Activated CD4-positive, alpha-beta T cell treated with anti-CD3 and anti-CD28 coated beads, Interleukin-2, amount 10 ng/mL, durations not matched to agents 7 days and 5 days (primary cell): ENCODE results near the gene ZNF322. TPM values are rescaled to one million over a fixed set of nuclear protein-coding genes. Genes with fewer than 3 reads are reported as not detected.
A peak's percentile ranks its signal among the peaks of the same experiment; 100 is the strongest.
"Not testable (repeated sequence)": the region's sequence is repeated elsewhere in the genome, so short reads cannot be mapped to it uniquely, and the experiment has no call there.

ENCODE experiments used
- CTCF ChIA-PET: fragments of 350-600 bp; sonication (Branson Sonifier 250); formaldehyde crosslinking; loops from one replicate; lab custom pipeline; 2021; ENCODE audit warnings: antibody characterized with exemption; lab: Charles Lee
- POLR2A ChIA-PET: fragments of 350-600 bp; sonication (Branson Sonifier 250); formaldehyde crosslinking; loops from one replicate; lab custom pipeline; 2021; ENCODE audit warnings: antibody characterized with exemption; lab: Charles Lee
- DNase-seq: peaks from one replicate; pipeline ENCODE4 v3.0.0-alpha.2; 2020
- H3K27ac Mint-ChIP-seq: one replicate; pipeline ENCODE4 v1.8.0; 2021; ENCODE audit warnings: mild to moderate bottlenecking, moderate library complexity, mixed read lengths
- H3K27me3 Mint-ChIP-seq: one replicate; pipeline ENCODE4 v1.8.0; 2021; ENCODE audit warnings: mixed read lengths
- H3K36me3 Mint-ChIP-seq: one replicate; pipeline ENCODE4 v1.8.0; 2021; ENCODE audit warnings: low read depth, mixed read lengths
- H3K4me1 Mint-ChIP-seq: one replicate; pipeline ENCODE4 v1.8.0; 2021; ENCODE audit warnings: mixed read lengths
- H3K4me3 Mint-ChIP-seq: one replicate; pipeline ENCODE4 v1.8.0; 2021; ENCODE audit warnings: mild to moderate bottlenecking, moderate library complexity, mixed read lengths
- H3K9me3 Mint-ChIP-seq: one replicate; pipeline ENCODE4 v1.8.0; 2021; ENCODE audit warnings: mixed read lengths
- total RNA-seq, 2 experiments: library from RNA; stranded (reverse); gene quantifications; one replicate each; pipeline ENCODE4 v1.2.3, GENCODE V29; 2021

Gene ZNF322, protein sequence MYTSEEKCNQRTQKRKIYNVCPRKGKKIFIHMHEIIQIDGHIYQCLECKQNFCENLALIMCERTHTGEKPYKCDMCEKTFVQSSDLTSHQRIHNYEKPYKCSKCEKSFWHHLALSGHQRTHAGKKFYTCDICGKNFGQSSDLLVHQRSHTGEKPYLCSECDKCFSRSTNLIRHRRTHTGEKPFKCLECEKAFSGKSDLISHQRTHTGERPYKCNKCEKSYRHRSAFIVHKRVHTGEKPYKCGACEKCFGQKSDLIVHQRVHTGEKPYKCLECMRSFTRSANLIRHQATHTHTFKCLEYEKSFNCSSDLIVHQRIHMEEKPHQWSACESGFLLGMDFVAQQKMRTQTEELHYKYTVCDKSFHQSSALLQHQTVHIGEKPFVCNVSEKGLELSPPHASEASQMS
- 1 to 10 TPM; 9.0 to 9.1 TPM for total RNA-seq

DNA sequence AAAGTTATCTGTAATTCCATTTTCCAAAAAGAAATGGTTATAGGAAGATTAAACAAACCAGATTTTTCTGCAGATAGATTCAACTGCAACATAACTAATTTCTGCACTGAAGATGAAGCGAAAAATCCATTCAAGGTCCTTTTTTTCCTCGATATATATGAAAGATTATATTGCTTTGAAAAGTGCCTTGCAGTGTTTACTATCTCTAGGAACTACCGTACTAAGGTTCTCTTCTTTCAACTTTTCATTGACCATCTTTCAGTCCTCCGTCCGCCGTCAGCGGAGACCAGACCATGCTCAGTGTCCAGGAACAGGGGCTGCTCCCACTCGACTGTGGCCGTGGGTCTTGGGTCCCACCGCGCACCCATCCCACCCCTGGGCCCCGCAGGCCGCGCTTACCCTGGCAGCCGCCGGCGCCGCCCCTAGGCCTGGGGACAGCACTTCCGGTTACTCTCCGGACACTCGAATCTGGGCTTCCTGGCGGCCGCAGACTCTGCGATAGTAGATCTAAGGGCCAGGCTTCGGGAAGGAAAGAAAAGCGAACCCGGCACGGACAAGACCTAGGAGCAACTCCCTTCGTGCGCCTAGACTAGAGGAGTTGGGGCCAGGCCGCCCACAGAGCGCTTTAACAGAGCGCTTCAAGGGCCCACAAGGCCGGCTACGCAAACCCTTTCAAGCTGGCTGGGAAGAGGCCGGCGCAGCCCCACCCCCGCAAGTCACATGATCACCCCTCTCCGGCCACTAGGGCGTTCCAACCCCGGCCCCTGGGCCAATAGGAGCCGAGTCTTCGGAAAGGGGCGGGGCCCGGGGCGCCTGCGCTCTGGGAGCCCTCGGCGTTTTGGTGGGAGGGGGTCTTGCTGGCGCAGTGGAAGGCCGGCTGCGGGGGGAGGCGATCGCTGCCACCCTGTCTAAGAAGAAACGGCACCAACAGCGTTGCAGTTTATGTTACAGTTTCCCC, at the start of gene ZNF322:
Gene ZNF322 (minus strand): TSS at position 705 of the 958 bp plus-strand sequence. CDS start 21,193 bp downstream, outside the sequence.
- H3K4me3 Mint-ChIP-seq = peak within 1 kb of the TSS; percentile 80
- H3K9me3 Mint-ChIP-seq = peaks cover 3% of the 10 kb centered on the region
- ChIA-PET POLR2A (no interaction called here), CTCF (interaction anchor here (0.6 to 1.0 kb wide), 2 partner anchors 14 to 58 kb away, joined by 4 read pairs; no protein-coding TSS in a partner anchor)
- H3K27ac Mint-ChIP-seq = peak within 1 kb of the TSS; percentile 75
- H3K27me3 Mint-ChIP-seq = peaks cover 24% of the 10 kb centered on the region
- peaks cover 23% of the 10 kb centered on the region for H3K36me3 Mint-ChIP-seq
- peaks cover 19% of the 10 kb centered on the region for H3K4me1 Mint-ChIP-seq
- peak; percentile 90 for DNase-seq

DNA sequence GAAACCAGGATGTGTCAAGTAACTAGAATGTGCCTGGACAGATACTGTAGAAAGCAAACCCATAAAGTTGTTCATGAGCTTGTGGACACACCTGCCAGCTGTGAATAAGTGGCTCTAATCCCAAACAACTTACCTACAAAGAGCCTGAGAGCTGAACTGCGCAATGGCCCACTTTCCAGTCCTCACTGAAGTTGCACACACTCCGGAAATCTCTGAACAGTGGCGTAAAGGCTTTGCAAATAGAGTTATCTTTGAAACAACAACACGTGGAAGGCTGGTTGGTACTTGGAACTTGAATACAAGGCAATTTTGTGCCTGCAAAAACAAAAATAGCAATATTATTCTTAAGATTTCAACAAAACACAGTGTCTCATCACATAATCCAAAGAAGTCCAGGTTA, 46.2 kb upstream of the ZNF322 start:
- H3K4me1 Mint-ChIP-seq, H3K36me3 Mint-ChIP-seq, DNase-seq, H3K9me3 Mint-ChIP-seq, H3K27ac Mint-ChIP-seq, H3K27me3 Mint-ChIP-seq, H3K4me3 Mint-ChIP-seq, POLR2A ChIA-PET, CTCF ChIA-PET: not testable (repeated sequence)

DNA sequence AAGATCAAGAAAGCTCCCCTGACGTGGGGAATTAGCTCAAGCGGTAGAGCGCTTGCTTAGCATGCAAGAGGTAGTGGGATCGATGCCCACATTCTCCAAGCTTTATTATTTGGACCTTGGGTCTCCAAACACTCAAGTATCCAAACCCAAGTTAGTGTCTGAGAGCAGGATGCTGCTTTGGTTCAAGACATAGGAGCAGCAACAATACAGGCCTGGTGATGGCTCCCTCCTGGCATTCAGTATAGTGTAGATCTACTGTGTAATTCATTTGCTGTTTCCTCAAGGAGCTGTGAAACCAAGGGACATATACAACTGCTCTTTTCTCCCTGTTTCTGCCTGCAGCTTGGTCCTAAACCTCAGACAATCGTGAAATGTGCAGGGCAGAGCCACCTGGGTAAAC, 45.8 kb upstream of the ZNF322 start:
- H3K27me3 Mint-ChIP-seq, H3K9me3 Mint-ChIP-seq, H3K27ac Mint-ChIP-seq, H3K4me1 Mint-ChIP-seq, H3K36me3 Mint-ChIP-seq, DNase-seq, CTCF ChIA-PET, H3K4me3 Mint-ChIP-seq, POLR2A ChIA-PET: not testable (repeated sequence)

DNA sequence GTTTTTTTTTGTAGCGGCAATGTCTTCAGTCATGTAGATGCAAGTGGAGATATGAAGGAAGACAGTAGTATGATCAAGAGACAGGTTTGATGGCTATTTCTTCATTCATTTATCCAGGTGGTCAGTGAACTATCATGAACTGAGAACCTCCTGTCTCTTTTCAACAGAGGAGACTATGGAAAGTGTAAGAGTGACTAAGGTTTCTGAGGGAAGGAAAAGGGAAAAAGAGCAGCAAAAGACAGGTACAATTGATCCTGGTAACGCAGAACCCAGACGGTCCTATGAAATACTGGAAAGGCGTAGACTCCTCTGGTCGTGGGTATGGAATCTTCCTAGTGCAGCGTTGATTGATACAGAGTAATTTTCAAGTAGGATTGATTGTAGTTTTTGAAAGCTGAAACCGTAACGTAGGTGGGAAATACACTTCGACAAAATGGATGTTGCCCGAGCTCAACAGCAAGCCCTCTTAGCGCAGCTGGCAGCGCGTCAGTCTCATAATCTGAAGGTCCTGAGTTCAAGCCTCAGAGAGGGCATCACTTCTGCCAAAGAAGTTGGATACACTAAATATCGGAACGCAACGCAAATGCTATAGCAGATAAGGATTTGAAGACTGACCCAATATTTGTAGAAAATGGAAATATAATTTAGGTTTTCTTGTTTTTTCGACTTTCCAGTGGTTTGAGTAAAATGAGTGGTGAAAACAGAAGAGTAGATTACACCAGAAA, 41.6 kb upstream of the ZNF322 start:
- not testable (repeated sequence) for H3K4me3 Mint-ChIP-seq

DNA sequence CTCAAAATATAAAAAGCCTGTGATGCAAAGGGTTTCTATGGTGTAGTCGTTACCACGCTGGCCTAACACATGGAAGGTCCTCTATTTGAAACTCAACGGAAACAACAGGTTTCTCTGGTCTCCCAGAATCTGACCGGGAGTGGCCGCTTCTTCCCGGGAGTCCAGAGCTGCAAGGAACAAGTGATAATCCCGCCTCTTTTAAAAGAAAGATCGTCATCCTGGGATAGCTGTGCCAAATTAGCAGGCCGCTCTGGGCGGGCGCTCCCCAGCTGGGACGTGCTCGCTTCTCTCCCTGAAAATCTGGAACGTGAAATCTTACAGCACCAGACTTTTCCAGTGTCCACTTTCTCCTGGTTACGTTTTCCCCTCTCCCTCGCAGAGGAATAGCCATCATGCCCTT, 38.0 kb upstream of the ZNF322 start:
- H3K9me3 Mint-ChIP-seq, CTCF ChIA-PET, H3K4me3 Mint-ChIP-seq, POLR2A ChIA-PET, H3K27ac Mint-ChIP-seq, H3K4me1 Mint-ChIP-seq, DNase-seq, H3K27me3 Mint-ChIP-seq, H3K36me3 Mint-ChIP-seq: not testable (repeated sequence)

More for the DNA sequence above, 41.6 kb upstream of the ZNF322 start:
- CTCF ChIA-PET, H3K36me3 Mint-ChIP-seq, H3K4me1 Mint-ChIP-seq, H3K27me3 Mint-ChIP-seq, H3K9me3 Mint-ChIP-seq, H3K27ac Mint-ChIP-seq, POLR2A ChIA-PET, DNase-seq: not testable (repeated sequence)

DNA sequence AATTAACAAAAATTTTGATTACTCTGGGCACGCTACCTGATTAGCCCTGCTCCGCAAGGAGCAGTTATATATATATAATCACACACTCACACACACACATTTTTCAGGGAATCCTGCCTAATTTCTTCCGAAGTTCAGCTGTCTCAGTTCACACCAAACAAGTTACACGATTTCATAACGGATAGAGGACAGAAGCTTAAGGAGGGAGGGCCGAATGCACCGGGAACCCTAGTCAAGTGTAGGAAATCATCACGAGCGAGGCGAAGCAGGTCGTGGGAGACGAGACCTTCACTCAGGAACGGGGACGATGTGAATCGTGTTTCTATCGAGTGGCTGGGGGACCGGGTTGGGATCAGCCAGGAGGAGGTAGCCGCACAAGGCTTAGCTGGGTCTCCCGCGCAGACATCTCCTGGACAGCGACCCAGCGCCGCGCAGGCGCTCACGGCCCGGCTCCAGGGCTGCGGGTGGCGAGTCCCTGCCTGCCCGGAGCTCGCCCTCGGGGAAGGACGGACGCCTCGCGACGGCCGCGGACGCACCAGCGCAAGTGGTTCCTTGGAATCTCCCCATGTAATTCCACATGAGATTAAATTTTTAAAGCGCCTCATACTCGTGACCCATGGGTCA, 29.9 kb upstream of the ZNF322 start:
- POLR2A ChIA-PET, CTCF ChIA-PET, H3K4me3 Mint-ChIP-seq, H3K36me3 Mint-ChIP-seq, H3K9me3 Mint-ChIP-seq, H3K4me1 Mint-ChIP-seq, DNase-seq, H3K27ac Mint-ChIP-seq, H3K27me3 Mint-ChIP-seq: not testable (repeated sequence)

DNA sequence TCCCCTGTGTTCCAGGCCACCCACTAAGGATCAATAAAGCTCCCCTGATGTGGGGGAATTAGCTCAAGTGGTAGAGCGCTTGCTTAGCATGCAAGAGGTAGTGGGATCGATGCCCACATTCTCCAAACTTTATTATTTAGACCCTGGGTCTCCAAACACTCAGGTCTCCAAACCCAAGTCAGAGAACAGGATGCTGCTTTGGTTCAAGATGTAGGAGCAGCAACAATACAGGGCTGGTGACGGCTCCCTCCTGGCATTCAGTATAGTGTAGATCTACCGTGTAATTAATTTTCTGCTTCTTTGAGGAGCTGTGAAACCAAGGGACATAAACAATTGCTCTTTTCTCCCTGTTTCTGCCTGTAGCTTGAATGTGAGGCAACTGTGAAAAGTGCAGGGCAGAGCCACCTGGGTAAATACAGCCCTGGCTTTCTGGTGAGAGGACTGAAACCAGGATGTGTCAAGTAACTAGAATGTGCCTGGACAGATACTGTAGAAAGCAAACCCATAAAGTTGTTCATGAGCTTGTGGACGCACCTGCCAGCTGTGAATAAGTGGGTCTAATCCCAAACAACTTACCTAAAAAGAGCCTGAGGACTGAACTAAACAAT, 23.0 kb upstream of the ZNF322 start:
- DNase-seq, H3K36me3 Mint-ChIP-seq, POLR2A ChIA-PET, CTCF ChIA-PET, H3K27me3 Mint-ChIP-seq, H3K4me1 Mint-ChIP-seq, H3K27ac Mint-ChIP-seq, H3K4me3 Mint-ChIP-seq, H3K9me3 Mint-ChIP-seq: not testable (repeated sequence)

DNA sequence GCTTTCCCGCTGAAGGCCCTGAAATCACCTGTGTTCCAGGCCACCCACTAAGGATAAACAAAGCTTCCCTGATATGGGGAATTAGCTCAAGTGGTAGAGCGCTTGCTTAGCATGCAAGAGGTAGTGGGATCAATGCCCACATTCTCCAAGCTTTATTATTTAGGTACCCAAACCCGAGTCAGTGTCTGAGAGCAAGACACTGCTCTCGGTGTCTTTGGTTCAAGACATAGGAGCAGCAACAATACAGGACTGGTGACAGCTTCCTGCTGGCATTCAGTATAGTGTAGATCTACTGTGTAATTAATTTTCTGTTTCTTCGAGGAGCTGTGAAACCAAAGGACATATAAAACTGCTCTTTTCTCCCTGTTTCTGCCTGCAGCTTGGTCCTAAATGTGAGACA, 13.7 kb upstream of the ZNF322 start:
- H3K4me1 Mint-ChIP-seq, H3K4me3 Mint-ChIP-seq, H3K27me3 Mint-ChIP-seq, DNase-seq, H3K9me3 Mint-ChIP-seq, POLR2A ChIA-PET, H3K27ac Mint-ChIP-seq, CTCF ChIA-PET, H3K36me3 Mint-ChIP-seq: not testable (repeated sequence)

DNA sequence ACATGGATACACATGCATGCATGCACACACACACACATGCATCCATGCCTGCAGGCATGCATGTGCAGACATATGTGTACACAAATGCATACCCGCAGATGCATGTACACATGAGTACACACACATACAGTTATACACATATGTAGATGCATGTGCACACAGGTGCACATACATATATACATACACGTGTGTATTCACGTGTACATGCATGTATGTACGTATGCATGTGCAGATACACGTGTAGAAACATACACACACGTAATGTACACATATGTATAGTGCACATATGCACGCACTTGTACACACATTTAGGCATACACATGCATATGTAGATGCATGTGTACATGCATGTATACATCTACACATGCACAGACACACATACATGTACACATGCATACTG, 11.0 kb upstream of the ZNF322 start:
- H3K27me3 Mint-ChIP-seq, DNase-seq, H3K27ac Mint-ChIP-seq, H3K36me3 Mint-ChIP-seq, CTCF ChIA-PET, H3K4me1 Mint-ChIP-seq, POLR2A ChIA-PET, H3K4me3 Mint-ChIP-seq, H3K9me3 Mint-ChIP-seq: not testable (repeated sequence)

DNA sequence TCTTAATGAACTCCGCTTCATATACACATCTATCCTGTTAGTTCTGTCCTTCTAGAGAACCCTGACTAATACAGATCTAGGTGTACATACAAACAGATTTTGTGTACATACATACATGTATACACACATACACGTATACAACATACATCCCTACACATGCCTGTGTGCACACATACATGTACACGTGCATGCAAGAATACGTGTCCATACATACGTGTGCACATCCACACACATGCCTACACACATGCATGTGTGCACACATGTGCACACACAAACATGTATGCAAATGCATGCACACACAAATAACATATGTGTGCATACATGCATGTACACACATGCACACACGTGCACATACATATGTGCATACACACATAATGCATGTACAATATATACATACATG, 10.5 kb upstream of the ZNF322 start:
- DNase-seq, H3K9me3 Mint-ChIP-seq, CTCF ChIA-PET, POLR2A ChIA-PET, H3K4me1 Mint-ChIP-seq, H3K36me3 Mint-ChIP-seq, H3K4me3 Mint-ChIP-seq, H3K27ac Mint-ChIP-seq: not testable (repeated sequence)
- H3K27me3 Mint-ChIP-seq = peaks cover 11% of the 10 kb centered on the region

DNA sequence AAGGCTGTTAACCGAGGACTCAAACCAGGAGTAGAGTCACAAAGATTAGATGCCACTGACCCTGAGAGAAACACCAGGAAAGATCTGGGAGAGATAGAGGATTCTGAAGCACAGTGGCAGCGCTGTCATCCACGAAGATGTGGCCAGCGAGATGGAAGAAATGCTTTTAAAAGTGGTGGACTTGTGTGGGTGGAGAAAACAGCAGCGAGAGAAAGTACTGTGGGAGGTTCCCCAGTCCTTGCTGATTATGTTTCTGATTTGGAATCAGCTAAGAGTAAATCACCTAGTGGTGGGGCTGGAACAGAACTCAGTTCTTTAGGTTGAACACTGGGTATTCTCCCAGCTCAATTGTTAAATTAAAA, 435 bp upstream of the ZNF322 start:
- peaks cover 24% of the 10 kb centered on the region for H3K27me3 Mint-ChIP-seq
- H3K27ac Mint-ChIP-seq = no peak overlapping the region
- peaks cover 19% of the 10 kb centered on the region for H3K4me1 Mint-ChIP-seq
- CTCF ChIA-PET = interaction anchor here (0.6 to 1.0 kb wide), 2 partner anchors 15 to 59 kb away, joined by 4 read pairs; no protein-coding TSS in a partner anchor
- POLR2A ChIA-PET = no interaction called here
- H3K9me3 Mint-ChIP-seq = peaks cover 3% of the 10 kb centered on the region
- peaks cover 19% of the 10 kb centered on the region for H3K36me3 Mint-ChIP-seq
- no peak for DNase-seq
- H3K4me3 Mint-ChIP-seq = peak overlapping the region; percentile 80

DNA sequence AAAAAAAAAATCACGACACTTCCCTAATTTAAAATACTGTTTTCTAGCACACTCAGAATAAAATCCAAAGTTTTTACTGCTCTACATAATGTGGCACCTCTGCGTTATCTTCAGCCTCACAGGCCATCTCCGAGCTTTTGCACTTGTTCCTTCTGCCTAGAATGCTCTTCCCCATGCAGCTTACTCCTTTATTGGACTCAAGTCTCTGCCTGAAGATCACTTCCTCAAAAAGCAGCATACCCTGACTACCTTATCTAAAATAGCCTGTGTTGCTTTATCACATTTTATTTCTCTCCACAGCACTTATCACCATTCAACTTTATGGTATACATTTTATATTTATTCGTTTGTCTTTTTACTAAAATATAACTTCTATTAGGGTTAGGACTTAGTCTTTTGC, 2.3 kb downstream of the ZNF322 start:
- Mint-ChIP-seq H3K36me3 (peaks cover 34% of the 10 kb centered on the region), H3K27me3 (peaks cover 11% of the 10 kb centered on the region)
- POLR2A ChIA-PET = no interaction called here

More for the DNA sequence above, 2.3 kb downstream of the ZNF322 start:
- no peak overlapping the region for H3K4me3 Mint-ChIP-seq
- no peak for DNase-seq
- CTCF ChIA-PET = no interaction called here
- H3K4me1 Mint-ChIP-seq = peaks cover 19% of the 10 kb centered on the region
- H3K9me3 Mint-ChIP-seq = peaks cover 5% of the 10 kb centered on the region
- no peak overlapping the region for H3K27ac Mint-ChIP-seq
